Anterior cingulate cortex (tissue), 58 donors: Measurements from ENCODE around the gene TXN.
"Not testable (repeated sequence)": the region's sequence is repeated elsewhere in the genome, so short reads cannot be mapped to it uniquely, and the experiment has no call there.

Experiments used
- DNase-seq, 58 donors: peaks; one replicate each; lab custom pipeline; 2025; lab: John Stamatoyannopoulos, UW

Gene TXN

GRCh38 chr9:110257956-110258355 is 1.6 kb upstream of the TXN start:
- no peak for DNase-seq

GRCh38 chr9:110257097-110257841 is 962 bp upstream of the TXN start:
- peak in 35 of 58 donors; percentile 4 to 74 (median 27) for DNase-seq

GRCh38 chr9:110255463-110256379 is 586 bp downstream of the TXN start:
- DNase-seq = peak in 49 of 58 donors; percentile 7 to 66 (median 40)

GRCh38 chr9:110255034-110255462 is 1.3 kb downstream of the TXN start:
- DNase-seq = no peak

GRCh38 chr9:110254500-110254899 is 1.8 kb downstream of the TXN start:
- DNase-seq = no peak

- DNase-seq = no peak
Measured at GRCh38 chr9:110252509-110253139, 3.7 kb downstream of the TXN start.

- not testable (repeated sequence) for DNase-seq
Measured at GRCh38 chr9:110251770-110252169, 4.5 kb downstream of the TXN start.

- no peak for DNase-seq
Measured at GRCh38 chr9:110251212-110251611, 5.1 kb downstream of the TXN start.

- no peak for DNase-seq
Measured at GRCh38 chr9:110249603-110250002, 6.7 kb downstream of the TXN start.

GRCh38 chr9:110248361-110248760 is 7.9 kb downstream of the TXN start:
- DNase-seq = no peak

- DNase-seq = no peak
Measured at GRCh38 chr9:110246214-110246613, 10.1 kb downstream of the TXN start.

GRCh38 chr9:110244616-110245015 is 11.7 kb downstream of the TXN start:
- no peak for DNase-seq

- no peak for DNase-seq
Measured at GRCh38 chr9:110241858-110242321, 14.4 kb downstream of the TXN start.

- no peak for DNase-seq
Measured at GRCh38 chr9:110241260-110241857, 14.9 kb downstream of the TXN start.

- no peak for DNase-seq
Measured at GRCh38 chr9:110240198-110240597, 16.1 kb downstream of the TXN start.

- DNase-seq = no peak
Measured at GRCh38 chr9:110228321-110228720, 28.0 kb downstream of the TXN start.

GRCh38 chr9:110224583-110224982 is 31.7 kb downstream of the TXN start:
- no peak for DNase-seq

- no peak for DNase-seq
Measured at GRCh38 chr9:110220809-110221208, 35.5 kb downstream of the TXN start.

- peak in 1 of 58 donors; percentile 2 for DNase-seq
Measured at GRCh38 chr9:110217656-110218099, 38.6 kb downstream of the TXN start.

GRCh38 chr9:110214586-110215355 is 41.5 kb downstream of the TXN start:
- no peak for DNase-seq
